Measurements from ENCODE around the gene EPHA4.
A peak's percentile ranks its signal among the peaks of the same experiment; 100 is the strongest.

The EPHA4 gene

DNA sequence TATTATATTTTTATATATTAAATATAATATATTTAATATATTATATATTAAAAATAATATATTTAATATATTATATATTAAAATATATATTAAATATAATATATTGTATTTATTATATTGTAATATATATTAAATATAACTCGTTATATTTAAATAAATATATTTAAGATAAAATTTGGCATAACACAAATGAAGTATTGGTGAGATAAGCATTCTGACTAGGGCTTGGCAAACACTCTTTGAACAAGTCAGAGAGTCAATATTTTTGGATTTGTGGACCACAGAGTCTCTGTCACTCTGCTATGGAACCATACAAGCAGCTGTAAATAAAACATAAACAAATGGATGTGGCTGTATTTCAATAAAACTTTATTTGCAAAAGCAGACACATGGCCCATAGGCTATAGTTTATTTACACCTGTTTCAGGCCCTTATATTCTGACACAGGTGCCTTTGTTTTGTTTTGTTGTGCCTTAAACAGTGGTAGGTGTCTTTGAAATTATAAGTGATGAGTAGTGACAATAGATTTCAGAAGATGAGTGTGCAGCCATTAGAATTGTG is 190.1 kb downstream of the EPHA4 start:
- DNase-seq: no peak

DNA sequence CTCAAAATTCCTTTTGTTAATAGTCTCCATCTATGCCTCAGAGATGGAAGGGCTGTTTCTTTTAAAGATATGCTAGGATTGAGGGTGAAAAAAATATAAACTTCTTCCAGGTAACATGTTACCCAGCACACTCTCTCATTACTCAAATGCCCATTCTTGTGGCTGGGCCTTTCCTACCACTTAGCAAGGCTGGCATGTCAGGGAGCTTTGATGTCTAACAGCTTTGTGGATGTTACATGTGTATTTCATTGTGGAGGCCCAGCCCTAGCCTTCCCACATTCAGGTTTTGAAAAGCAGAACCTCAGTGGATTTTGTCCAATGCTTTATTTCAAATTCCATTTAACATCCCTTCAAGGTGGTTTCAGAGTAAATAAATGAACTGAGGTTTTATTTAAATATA is 191.4 kb downstream of the EPHA4 start:
- DNase-seq: no peak

DNA sequence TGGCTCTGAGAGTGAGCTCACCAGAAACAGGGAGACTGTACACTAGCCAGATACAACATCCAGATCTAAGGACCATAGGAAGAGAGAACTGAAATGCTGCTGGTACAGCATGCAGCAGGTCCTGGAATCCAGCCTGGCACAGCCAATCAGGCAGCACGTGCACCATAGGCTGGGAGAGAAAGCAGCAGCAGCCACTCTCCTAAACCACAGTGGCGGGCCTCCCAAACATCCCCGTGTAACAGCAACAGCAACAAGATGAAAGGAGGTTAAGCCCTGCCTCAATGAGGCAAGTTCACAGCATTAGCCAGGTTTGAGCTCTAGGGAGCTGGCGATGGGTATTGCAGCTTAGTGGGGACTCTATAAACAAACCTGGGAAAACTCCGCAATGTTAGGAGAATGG is 192.0 kb downstream of the EPHA4 start:
- DNase-seq: no peak

DNA sequence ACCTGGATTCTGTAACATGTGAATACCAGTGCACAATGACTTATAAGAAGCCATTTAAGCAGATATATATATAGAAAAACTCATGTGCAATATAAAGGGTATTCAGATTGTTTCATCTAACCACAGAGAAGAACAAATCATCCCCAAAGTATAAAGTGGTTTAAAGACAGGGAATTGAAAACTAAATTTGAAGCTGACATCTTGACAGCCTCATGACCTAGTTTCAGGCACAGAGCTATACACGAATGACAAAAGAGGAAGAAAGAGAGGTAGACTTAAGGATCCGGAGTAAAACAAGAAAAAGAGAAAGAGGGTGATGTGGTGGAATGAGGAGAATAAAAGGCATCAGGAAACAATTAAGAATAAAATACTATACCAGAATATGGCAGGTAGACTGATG is 194.5 kb downstream of the EPHA4 start:
- no peak for DNase-seq

DNA sequence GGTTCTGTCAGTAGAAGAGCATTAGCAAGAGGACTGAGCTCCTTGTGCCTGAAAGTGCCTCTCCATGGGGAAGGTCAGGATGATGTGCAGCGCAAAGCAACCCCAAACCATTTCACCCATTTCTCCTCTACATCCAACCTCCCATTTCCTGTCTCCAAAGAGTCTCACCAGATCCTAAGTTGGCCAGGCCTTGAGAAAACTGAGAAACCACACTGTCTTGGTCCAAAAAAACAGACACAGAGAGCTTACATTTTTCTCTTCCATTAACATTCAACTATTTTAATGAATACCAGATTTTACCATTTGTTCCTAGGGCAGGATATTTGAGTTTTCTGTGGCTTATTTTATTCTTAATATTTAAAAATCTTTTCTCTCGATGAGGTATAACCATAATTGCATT is 195.0 kb downstream of the EPHA4 start:
- no peak for DNase-seq

DNA sequence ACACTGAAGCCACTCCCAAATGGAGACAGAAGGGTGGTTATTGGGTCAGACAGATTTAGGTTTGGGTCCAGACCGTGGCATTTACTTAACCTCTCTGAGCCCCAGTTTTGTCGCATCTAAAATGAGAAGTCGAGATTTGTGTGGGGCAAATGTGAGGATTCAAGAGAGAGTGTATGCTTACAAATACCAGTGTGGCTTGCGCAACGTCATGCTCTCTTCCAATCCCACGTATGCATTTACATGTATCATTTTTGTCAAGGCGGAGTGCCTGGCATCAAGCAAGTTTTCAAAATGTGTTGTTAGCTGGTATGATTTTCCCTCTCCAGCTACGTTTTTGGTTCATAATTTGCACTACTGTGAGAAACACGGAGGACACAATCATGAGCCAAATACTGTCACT is 197.9 kb downstream of the EPHA4 start:
- no peak for DNase-seq

DNA sequence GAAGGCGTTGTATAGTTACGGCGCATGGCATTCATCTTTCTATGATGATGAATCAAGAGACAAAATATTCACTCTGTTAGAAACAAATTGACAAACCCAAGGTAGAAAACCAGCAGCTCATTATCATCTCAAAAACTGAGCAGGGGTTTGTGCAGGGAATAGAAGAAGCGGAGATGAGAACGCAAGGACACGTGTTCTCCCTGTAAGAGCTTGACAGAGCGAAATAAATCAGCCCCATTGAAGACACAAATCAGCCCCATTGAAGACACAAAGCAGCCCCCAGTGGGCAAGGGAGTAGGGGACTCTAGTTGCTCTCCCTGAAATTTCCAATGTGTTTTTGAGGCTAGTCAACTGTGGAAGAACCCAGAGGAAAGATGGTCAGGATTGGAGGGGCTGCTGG is 199.2 kb downstream of the EPHA4 start:
- DNase-seq: no peak

DNA sequence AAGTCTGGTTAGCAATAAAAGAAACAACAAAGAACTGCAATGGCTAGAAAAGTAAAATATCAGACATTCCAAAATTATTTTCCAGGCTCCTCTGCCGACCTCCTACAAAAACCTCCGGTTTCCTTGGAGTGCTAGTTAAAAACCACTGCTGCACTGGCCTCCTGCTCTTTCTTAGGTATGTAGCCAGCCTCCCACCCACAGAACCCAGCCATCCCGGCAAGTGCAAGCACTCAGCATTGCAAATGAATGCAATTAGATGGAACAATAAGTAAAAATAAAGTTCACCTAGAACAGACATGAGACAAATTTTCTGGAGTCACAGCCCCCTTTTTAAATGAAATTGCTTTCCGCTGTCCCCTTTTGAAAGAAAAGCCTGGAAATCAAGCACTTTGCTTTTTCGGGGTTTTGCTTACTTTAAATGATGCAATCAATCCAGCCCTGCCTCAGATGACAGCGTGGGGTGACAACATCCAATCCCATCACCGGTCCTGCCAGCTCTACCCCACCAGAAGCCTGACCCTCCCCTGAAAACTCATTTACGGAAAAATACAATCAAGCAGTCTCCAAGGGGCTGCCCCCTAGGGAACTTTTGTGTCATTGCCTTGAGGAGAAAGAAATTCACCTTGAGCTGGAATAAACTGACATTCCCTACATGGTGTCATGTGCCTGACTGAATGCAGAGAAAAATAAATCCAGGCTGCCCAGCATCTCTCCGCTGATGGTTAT is 199.8 kb downstream of the EPHA4 start:
- peak; percentile 11 for DNase-seq

DNA sequence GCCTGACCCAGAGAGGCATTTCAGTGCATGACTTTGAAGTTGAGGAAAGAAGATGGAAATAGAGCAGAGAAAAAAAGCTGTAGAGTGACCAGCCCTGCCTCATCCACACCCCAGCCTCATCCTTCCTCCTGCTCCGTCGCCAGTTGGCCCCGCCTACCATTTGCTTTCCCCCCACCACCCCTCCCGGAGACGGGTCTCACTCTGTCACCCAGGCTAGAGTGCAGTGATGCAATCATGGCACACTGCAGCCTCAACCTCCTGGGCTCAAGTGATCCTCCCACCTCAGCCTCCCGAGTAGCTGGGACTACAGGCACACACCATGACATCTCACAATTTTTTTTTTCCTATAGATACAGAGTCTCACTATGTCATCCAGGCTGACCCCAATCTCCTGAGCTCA is 200.8 kb downstream of the EPHA4 start:
- no peak for DNase-seq

DNA sequence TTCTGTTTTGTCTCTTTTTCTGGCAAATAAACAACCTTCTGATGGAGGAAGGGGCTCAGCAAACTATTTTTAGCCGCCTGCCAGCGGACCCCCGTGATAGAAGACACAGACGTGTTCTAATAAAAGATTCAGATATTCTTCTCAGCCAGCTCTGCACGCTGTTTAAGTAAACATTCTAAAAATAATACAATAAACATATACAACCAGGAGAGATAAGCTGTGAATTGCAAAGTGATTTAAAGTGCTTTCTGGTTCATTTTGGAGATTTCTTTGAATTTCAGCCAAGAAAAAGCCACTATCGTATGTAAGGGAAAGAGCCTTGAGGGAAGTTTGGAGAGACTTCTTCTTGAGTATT is 201.3 kb downstream of the EPHA4 start:
- DNase-seq: no peak

DNA sequence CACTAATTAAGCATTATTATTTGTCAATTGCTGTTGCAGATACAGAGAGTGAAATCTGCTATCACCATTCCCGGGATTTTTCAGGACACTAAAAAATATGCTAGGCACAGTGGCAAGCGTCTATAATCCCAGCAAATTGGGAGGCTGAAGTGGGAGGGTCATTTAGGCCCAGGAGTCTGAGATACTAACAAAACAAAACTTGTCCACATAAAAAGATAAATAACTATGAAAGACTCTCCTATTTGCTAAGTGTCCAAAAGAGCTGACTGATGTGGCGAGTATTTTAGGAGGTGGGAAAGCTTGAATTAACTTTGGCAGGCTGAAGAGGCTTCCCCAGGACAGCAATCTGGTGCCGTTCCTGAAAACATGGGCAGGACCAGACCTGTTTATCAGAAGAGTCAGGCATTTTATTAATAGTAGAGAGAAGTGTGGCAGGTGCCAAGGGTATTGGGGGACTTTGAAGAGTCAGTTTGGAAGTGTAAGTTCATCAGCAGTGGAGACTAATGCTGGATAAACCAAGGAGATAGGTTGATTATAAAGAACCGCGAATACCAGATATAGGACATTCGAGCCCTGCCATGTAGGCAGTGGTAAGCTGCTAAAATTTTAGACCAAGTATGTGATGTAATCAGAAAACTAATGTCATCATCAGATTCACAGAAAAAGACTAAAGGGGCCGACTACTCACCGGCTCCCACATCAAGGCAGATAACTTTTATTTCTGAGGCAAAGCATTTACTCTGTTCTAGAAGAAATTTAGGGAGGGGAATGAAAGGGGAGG is 201.8 kb downstream of the EPHA4 start:
- DNase-seq: peak; percentile 25

Data from NCI-H69 (cell line).